Cerebellar nuclear complex (tissue), 1 donor: Measurements from ENCODE around the gene CENPU.
"Not testable (repeated sequence)": the region's sequence is repeated elsewhere in the genome, so short reads cannot be mapped to it uniquely, and the experiment has no call there.

Source experiments
- DNase-seq, 2 experiments: peaks; one replicate each; lab custom pipeline; 2025; lab: John Stamatoyannopoulos, UW

The CENPU gene

GRCh38 chr4:184664445-184665210, 69.3 kb downstream of the CENPU start:
- DNase-seq, result no peak

- DNase-seq, result no peak
These were observed 71.7 kb downstream of the CENPU start for GRCh38 chr4:184662236-184662635.

DNA sequence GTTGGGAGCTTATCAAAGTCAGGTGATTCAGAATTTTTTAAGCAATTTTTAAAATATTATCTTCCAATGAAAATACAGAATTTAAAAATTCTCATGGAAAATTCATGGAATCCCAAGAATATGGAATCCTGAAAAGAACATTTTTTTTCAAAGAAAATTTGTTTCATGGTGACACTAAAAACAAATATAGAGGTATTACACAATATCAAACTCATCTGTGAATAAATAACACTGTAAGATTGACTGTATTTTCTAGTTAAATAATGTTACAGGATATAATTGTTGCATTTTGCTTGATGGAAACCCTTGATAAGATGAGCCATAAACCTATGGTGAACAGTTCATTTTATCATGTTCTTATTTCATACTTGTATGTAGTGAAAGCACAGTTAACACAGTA, 72.9 kb downstream of the CENPU start:
- DNase-seq, result no peak

DNA sequence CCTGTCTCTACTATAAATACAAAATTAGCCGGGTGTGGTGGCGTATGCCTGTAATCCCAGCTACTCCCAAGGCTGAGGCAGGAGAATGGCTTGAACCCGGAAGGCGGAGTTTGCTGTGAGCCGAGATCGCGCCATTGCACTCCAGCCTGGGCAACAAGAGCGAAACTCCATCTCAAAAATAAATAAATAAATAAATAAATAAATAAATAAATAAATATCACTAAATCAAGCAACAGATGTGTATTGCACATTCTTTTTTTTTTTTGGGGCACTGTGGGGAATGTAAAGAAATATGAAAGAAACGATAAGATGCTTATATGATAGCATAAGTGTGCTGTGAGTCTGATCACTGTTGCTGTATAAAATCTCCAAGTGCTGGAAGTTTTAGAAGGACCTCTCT, 76.1 kb downstream of the CENPU start:
- not testable (repeated sequence) for DNase-seq

- DNase-seq, result no peak
These were observed 76.8 kb downstream of the CENPU start for GRCh38 chr4:184657144-184657543.

GRCh38 chr4:184655889-184656869, 77.7 kb downstream of the CENPU start:
- DNase-seq, result no peak

DNA sequence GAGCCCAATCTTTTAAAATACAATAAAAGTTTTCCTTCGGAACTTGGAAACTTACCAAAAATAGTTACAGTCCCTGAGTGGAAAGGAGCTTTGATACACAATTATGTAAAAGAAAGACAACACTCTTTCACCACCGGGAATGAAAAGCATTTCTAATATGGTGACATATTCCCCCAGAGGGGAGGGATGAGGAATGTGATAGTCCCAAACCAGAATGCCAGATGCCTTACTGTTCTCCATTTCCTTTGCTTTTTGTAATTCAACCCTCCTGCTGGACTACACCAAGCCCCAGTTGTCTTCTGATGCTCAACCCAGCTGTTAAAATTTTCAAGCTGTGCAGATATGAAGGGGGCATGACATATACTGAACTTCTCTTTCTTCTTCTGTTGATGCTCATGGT, 80.2 kb downstream of the CENPU start:
- no peak for DNase-seq

DNA sequence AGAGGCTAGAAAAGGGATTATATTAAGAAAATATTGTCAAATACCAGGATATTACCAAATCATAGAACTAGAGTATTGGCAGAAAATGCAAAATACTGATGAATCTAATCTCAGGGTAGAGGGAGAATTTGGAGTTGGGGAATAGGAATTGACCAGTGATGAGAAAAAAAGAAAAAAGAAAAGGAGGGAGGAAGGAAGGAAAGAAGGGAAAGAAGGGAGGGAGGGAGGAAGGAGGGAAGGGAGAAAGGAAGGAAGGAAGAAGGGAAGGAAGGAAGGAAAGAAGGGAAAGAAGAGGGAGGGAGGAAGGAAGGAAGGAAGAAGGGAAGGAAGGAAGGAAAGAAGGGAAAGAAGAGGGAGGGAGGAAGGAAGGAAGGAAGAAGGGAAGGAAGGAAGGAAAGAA, 81.2 kb downstream of the CENPU start:
- DNase-seq, result not testable (repeated sequence)

GRCh38 chr4:184651899-184652298, 82.0 kb downstream of the CENPU start:
- DNase-seq, result no peak

GRCh38 chr4:184649971-184650855, 83.7 kb downstream of the CENPU start:
- no peak for DNase-seq

DNA sequence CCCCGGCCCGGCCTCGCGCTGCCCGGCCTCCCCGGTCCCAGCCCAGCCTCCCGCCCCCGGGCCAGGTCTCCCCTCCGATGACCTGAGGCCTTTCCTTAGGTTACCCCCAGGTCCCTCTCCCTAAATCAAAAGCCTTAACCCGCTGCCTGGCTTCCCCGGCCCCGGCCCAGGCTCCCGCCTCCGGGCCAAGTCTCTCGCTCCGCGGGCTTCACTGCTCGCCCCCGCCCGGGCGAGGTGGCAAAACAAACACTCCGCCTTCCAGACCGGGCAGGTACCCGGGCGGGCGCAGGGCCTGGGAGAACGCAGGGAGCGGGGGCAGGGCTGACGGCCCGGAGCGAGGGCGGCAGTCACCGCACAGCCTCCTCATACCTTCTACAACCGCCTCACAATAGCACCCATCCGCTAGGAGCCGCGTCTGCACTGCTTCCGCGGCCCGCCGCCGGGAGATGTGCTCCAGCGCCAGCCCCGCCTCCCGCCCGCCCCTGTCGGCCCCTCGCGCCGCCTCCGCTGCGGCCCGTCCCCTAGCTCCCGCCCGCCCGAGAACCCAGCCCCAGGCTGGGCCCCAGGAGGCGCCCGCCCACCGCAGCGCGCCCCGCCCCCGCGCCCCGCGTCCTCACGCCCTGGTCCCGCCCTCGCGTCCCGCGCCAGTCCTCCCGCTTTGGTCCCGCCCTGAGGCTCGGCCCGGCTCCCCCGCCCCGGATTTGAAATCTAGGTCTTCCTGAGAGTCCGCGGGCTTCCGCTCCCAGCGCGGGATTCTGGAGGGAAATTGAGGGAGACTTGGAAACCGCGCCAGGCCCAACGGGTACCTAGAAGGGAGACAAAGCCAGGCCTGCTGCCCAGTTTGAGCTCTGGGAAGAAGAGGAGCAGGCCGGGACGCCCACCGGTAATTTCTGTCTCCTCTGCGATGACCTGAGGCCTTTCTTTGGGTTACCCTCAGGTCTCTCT, 84.6 kb downstream of the CENPU start, which contains the start of the genes CASP3 and PRIMPOL:
TSS of gene CASP3 (minus strand) at position 422 of the 945 bp plus-strand sequence. CDS start 10,994 bp downstream, outside the sequence.
TSS of gene PRIMPOL (plus strand) at position 713 of the 945 bp plus-strand sequence. CDS start 7,403 bp downstream, outside the sequence.
- peak; percentile 75 to 83 for DNase-seq

- DNase-seq, result no peak
These were observed 85.4 kb downstream of the CENPU start for GRCh38 chr4:184648313-184649025.

- DNase-seq, result no peak
These were observed 85.9 kb downstream of the CENPU start for GRCh38 chr4:184648054-184648312.

GRCh38 chr4:184647266-184648053, 86.4 kb downstream of the CENPU start:
- no peak for DNase-seq

DNA sequence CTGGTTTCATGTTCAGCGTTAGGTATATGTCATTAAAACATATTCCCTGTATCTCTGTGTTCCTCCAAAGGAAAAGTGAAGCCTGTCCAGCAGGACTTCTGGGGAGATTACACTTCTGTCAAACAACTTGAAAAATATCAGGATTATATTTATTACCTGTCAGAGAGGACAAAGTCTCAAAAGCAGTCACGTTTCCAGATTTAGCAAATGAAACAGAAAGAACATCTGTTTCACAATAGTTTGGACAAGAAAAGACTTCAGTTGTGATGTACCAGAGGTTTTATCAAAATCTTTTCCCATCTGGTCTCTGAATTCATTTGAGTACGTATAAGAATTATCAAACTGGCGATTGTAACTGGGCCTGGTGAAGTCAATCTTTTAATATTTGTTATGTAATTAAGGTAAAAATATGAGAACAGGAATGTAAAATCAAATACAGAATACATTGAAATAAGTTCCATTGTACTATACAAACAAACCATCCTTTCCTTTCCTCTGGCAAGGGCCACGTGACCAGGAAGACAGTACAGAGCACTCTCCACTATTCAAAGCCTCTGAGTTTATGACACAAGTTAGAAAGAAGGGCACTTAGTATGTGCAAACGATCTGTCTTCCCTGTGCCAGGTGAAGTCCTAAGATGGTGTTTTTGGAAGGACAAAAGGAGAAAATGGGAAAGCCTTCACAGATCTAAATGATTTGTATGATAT, 87.8 kb downstream of the CENPU start:
- peak in 1 of 2 experiments; percentile 4 for DNase-seq

DNA sequence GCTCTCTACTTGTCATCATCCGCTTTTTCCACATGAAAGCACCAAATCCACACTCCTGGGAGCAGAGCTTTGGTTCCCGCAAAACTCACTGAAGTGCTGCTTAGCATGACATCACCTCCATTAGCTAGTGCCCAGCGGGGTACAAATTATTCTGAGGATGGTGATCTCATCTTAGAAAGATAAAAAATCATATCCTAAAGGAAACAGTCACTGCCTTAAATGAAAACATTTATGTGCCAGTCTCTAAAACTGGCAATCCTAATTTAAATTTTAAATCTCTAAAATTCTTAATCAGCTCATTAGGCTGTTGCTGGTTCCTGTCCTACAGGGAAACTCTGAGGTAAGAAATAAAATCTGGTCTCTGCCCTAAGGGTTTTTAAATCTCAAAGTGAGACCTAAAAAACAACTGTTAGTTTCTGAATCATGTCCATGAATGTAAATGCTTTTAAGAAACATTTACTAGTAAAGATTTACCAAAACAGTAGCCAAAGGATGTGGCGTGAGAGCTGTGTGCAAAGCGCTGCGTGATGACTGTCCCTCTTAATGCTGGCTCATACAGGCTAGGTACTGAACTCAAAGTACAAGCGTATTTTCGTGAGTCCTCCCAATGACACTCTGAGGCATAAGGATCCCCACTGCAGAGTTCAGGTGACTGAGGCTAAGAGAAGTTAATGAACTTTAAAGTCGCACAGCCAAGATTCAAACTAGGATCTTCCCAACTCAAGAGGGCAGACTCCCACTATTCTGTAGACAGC, 89.2 kb downstream of the CENPU start:
- peak in 1 of 2 experiments; percentile 6 for DNase-seq
